Kidney (tissue), 14 donors: ENCODE data around the gene ATP2A3. TPM values are rescaled to one million over a fixed set of nuclear protein-coding genes. Genes with fewer than 3 reads are reported as not detected.

Experiments
- DNase-seq, 5 donors: peaks; one replicate each; pipeline ENCODE4 v3.0.0-alpha.2; 2013 to 2020
- FAIRE-seq: peaks from 2 replicates; lab custom pipeline; 2012; peaks lifted over from hg19 to GRCh38; lab: Jason Lieb, UNC
- H3K27ac ChIP-seq, 2 donors: one replicate each; pipeline ENCODE4 v1.7.0; 2013; ENCODE audit warnings: low read depth in 2 of 2, low read length in 2 of 2, inconsistent platforms in 1 of 2
- H3K27me3 ChIP-seq: one replicate; pipeline ENCODE4 v1.7.1; 2013; ENCODE audit warnings: low read length, inconsistent platforms; ENCODE audit not compliant: control insufficient read depth, insufficient read depth
- H3K36me3 ChIP-seq, 3 donors: one replicate each; pipeline versions ENCODE4 v1.7.0 to v1.7.1; 2013; ENCODE audit warnings: low read length in 3 of 3, control low read depth in 1 of 3, inconsistent platforms in 1 of 3; ENCODE audit not compliant: insufficient read depth in 3 of 3, control insufficient read depth in 2 of 3
- H3K4me1 ChIP-seq, 3 donors: one replicate each; pipeline versions ENCODE4 v1.7.0 to v1.7.1; 2013; ENCODE audit warnings: low read length in 3 of 3, inconsistent platforms in 1 of 3, low read depth in 1 of 3; ENCODE audit not compliant: control insufficient read depth in 2 of 3, insufficient read depth in 2 of 3
- H3K4me3 ChIP-seq, 3 donors: one replicate each; pipeline versions ENCODE4 v1.7.0 to v1.8.1; 2013; ENCODE audit warnings: low read length in 3 of 3, control low read depth in 1 of 3, inconsistent platforms in 1 of 3
- H3K9ac ChIP-seq, 3 donors: one replicate each; pipeline versions ENCODE4 v1.7.0 to v1.7.1; 2013; ENCODE audit warnings: low read length in 3 of 3, control low read depth in 1 of 3, inconsistent platforms in 1 of 3
- H3K9me3 ChIP-seq, 3 donors: one replicate each; pipeline versions ENCODE4 v1.7.0 to v1.7.1; 2013; ENCODE audit warnings: low read length in 3 of 3, control low read depth in 1 of 3, inconsistent platforms in 1 of 3; ENCODE audit not compliant: control insufficient read depth in 2 of 3, insufficient read depth in 1 of 3
- CTCF ChIP-seq: IDR thresholded peaks from 3 replicates; pipeline ENCODE4 v1.5.1; 2012; ENCODE audit warnings: mild to moderate bottlenecking, moderate library complexity, borderline replicate concordance; ENCODE audit not compliant: insufficient read depth; ENCODE audit errors: extremely low read depth
- intact Hi-C: fragments of 100-400 bp; cut with DNase I; formaldehyde crosslinking; loops from one replicate; pipeline ENCODE4 v1.11.1; 2022
- polyA plus RNA-seq: library from polyadenylated mRNA; stranded (reverse); fragments of 350-450 nt; fragmentation: Illumina TruSeq; extraction: RNeasy Lipid Tissue Mini Kit (QIAGEN cat#74804); gene quantifications from one replicate; pipeline ENCODE4 v1.2.3, GENCODE V29; 2014; ENCODE audit warnings: low read depth, low replicate concordance; ENCODE audit not compliant: insufficient read depth
- total RNA-seq: library from RNA; stranded (reverse); fragmentation: NEBNext Ultra II Directional; extraction: Animal tissue kit (Norgen Biotek cat#: 25700); gene quantifications from one replicate; pipeline ENCODE4 v1.2.1, GENCODE V29; 2021
- donor health status: control.
- donor health status: control.
- donor health status: control.
- donor health status: control.
- donor health status: control.
- donor health status: DM: yes; HTN: yes; CAD: no.
- donor health status: Normal renal cell carcinoma (clear cell type).

The ATP2A3 gene
- total and polyA plus RNA-seq, 2 donors from 2014 or later = 9.4 to 52.1 TPM

GRCh38 chr17:3890082-3890877 lies 74.0 kb downstream of the ATP2A3 start:
- Histone ChIP-seq H3K27ac (no peak overlapping the region), H3K9ac (no peak overlapping the region), H3K4me3 (no peak overlapping the region), H3K27me3 (peaks cover 4% of the 10 kb centered on the region), H3K9me3 (no peaks in the 10 kb centered on the region), H3K4me1 (peaks cover 0 to 33% (median 13%) of the 10 kb centered on the region in 3 donors), H3K36me3 (no peaks in the 10 kb centered on the region)
- intact Hi-C loops = no loop called here
- TF ChIP-seq CTCF = no peak
- peak; percentile 75 to 93 (median 86) for DNase-seq
- no peak for FAIRE-seq

GRCh38 chr17:3889325-3890012 lies 74.8 kb downstream of the ATP2A3 start:
- peaks cover 4% of the 10 kb centered on the region for H3K27me3 ChIP-seq
- no peak for TF ChIP-seq CTCF
- H3K9me3 ChIP-seq = no peaks in the 10 kb centered on the region
- H3K4me1 ChIP-seq = peaks cover 0 to 33% (median 9%) of the 10 kb centered on the region in 3 donors
- FAIRE-seq (no peak), DNase-seq (no peak)
- H3K36me3 ChIP-seq = no peaks in the 10 kb centered on the region
- intact Hi-C loops = no loop called here
- no peak overlapping the region for H3K4me3 ChIP-seq
- H3K27ac ChIP-seq = no peak overlapping the region
- H3K9ac ChIP-seq = no peak overlapping the region

- H3K4me1 ChIP-seq = peaks cover 0 to 27% (median 3%) of the 10 kb centered on the region in 3 donors
- H3K4me3 ChIP-seq = no peak overlapping the region
- TF ChIP-seq CTCF = no peak
Measured at GRCh38 chr17:3888343-3889171, 75.7 kb downstream of the ATP2A3 start.

More at GRCh38 chr17:3888343-3889171, 75.7 kb downstream of the ATP2A3 start:
- peak; percentile 90 to 96 (median 92) for DNase-seq
- intact Hi-C loops = no loop called here
- peak overlapping the region in 1 of 2 donors; percentile 70 for H3K27ac ChIP-seq
- no peaks in the 10 kb centered on the region for H3K36me3 ChIP-seq
- no peak for FAIRE-seq
- H3K9ac ChIP-seq = peak overlapping the region in 2 of 3 donors; percentile 22 to 46
- H3K27me3 ChIP-seq = peaks cover 4% of the 10 kb centered on the region
- H3K9me3 ChIP-seq = no peaks in the 10 kb centered on the region
